H9 (cell line): ENCODE measurements around the gene SELPLG. TPM values are rescaled to one million over a fixed set of nuclear protein-coding genes. Genes with fewer than 3 reads are reported as not detected.

ENCODE experiments used
- DNase-seq: peaks from one replicate; pipeline ENCODE4 v3.0.0-alpha.2; 2017
- H2AFZ ChIP-seq: one replicate; pipeline ENCODE4 v1.6.1; 2013; ENCODE audit warnings: mild to moderate bottlenecking, low read length, control low read depth, moderate library complexity
- H2AK5ac ChIP-seq: 2 replicates; pipeline ENCODE4 v1.6.1; 2013; ENCODE audit warnings: low read length, control low read depth, mixed read lengths; ENCODE audit not compliant: insufficient read length
- H2BK120ac ChIP-seq: one replicate; pipeline ENCODE4 v1.6.1; 2013; ENCODE audit warnings: low read depth, mild to moderate bottlenecking, low read length, control low read depth, inconsistent platforms; ENCODE audit not compliant: poor library complexity, severe bottlenecking
- H2BK12ac ChIP-seq: 2 replicates; pipeline ENCODE4 v1.6.1; 2013; ENCODE audit warnings: low read length, control low read depth, mixed read lengths, low read depth; ENCODE audit not compliant: insufficient read length
- H2BK15ac ChIP-seq: 2 replicates; pipeline ENCODE4 v1.6.1; 2013; ENCODE audit warnings: low read depth, low read length, control low read depth
- H2BK20ac ChIP-seq: one replicate; pipeline ENCODE4 v1.6.1; 2013; ENCODE audit warnings: low read depth, mild to moderate bottlenecking, low read length, control low read depth, inconsistent platforms; ENCODE audit not compliant: poor library complexity, severe bottlenecking
- H2BK5ac ChIP-seq: 2 replicates; pipeline ENCODE4 v1.6.1; 2013; ENCODE audit warnings: low read length, control low read depth, mixed read lengths; ENCODE audit not compliant: insufficient read length
- H3K14ac ChIP-seq: 2 replicates; pipeline ENCODE4 v1.6.1; 2013; ENCODE audit warnings: low read length, control low read depth; ENCODE audit not compliant: insufficient read depth
- H3K18ac ChIP-seq: 2 replicates; pipeline ENCODE4 v1.6.1; 2013; ENCODE audit warnings: low read depth, mild to moderate bottlenecking, mixed read lengths, low read length, control low read depth; ENCODE audit not compliant: insufficient read length
- H3K23ac ChIP-seq: 2 replicates; pipeline ENCODE4 v1.6.1; 2013; ENCODE audit warnings: low read length, control low read depth, mixed read lengths, low read depth; ENCODE audit not compliant: insufficient read length
- H3K23me2 ChIP-seq: 2 replicates; pipeline ENCODE4 v1.6.1; 2013; ENCODE audit warnings: low read depth, mild to moderate bottlenecking, mixed read lengths, low read length, control low read depth; ENCODE audit not compliant: insufficient read length, poor library complexity, severe bottlenecking
- H3K27ac ChIP-seq: 2 replicates; pipeline ENCODE4 v1.5.1; 2013; ENCODE audit warnings: low read length, control low read depth, mixed read lengths, low read depth; ENCODE audit not compliant: insufficient read length
- H3K27me3 ChIP-seq: 2 replicates; pipeline ENCODE4 v1.6.1; 2013; ENCODE audit warnings: low read length, control low read depth, inconsistent platforms; ENCODE audit not compliant: insufficient read depth
- H3K4ac ChIP-seq: 2 replicates; pipeline ENCODE4 v1.6.1; 2013; ENCODE audit warnings: low read depth, mild to moderate bottlenecking, control low read depth, inconsistent platforms, low read length, moderate library complexity
- H3K4me1 ChIP-seq: 2 replicates; pipeline ENCODE4 v1.6.1; 2013; ENCODE audit warnings: low read length, control low read depth, inconsistent platforms; ENCODE audit not compliant: insufficient read depth
- H3K4me2 ChIP-seq: 2 replicates; pipeline ENCODE4 v1.6.1; 2013; ENCODE audit warnings: low read length, control low read depth, mixed read lengths; ENCODE audit not compliant: insufficient read length, insufficient read depth
- H3K56ac ChIP-seq: 2 replicates; pipeline ENCODE4 v1.6.1; 2013; ENCODE audit warnings: low read depth, mild to moderate bottlenecking, mixed read lengths, low read length, control low read depth; ENCODE audit not compliant: insufficient read length
- H3K79me1 ChIP-seq: 2 replicates; pipeline ENCODE4 v1.6.1; 2013; ENCODE audit warnings: low read depth, mild to moderate bottlenecking, moderate library complexity, low read length, control low read depth, inconsistent platforms; ENCODE audit not compliant: insufficient read depth, poor library complexity, severe bottlenecking
- H3K79me2 ChIP-seq: 2 replicates; pipeline ENCODE4 v1.6.1; 2013; ENCODE audit warnings: low read length, control low read depth, inconsistent platforms; ENCODE audit not compliant: insufficient read depth
- H3K9ac ChIP-seq: 2 replicates; pipeline ENCODE4 v1.6.1; 2013; ENCODE audit warnings: low read length, control low read depth, mixed read lengths; ENCODE audit not compliant: insufficient read length; ENCODE audit errors: extremely low read depth
- H3K9me3 ChIP-seq: one replicate; pipeline ENCODE4 v1.6.1; 2013; ENCODE audit warnings: low read depth, low read length, inconsistent platforms; ENCODE audit not compliant: control insufficient read depth
- H3T11ph ChIP-seq: one replicate; pipeline ENCODE4 v1.6.1; 2013; ENCODE audit warnings: mild to moderate bottlenecking, low read length, control low read depth, inconsistent platforms
- H4K20me1 ChIP-seq: one replicate; pipeline ENCODE4 v1.6.1; 2013; ENCODE audit not compliant: control insufficient read depth, insufficient read length, insufficient read depth
- H4K5ac ChIP-seq: 2 replicates; pipeline ENCODE4 v1.6.1; 2013; ENCODE audit warnings: low read depth, mild to moderate bottlenecking, mixed read lengths, low read length, control low read depth; ENCODE audit not compliant: insufficient read length
- H4K8ac ChIP-seq: replicated peaks from 2 replicates; pipeline ENCODE4 v1.6.1; 2013; ENCODE audit warnings: low read length, control low read depth, mixed read lengths, low read depth; ENCODE audit not compliant: insufficient read length
- H4K91ac ChIP-seq: 2 replicates; pipeline ENCODE4 v1.6.1; 2013; ENCODE audit warnings: low read depth, mild to moderate bottlenecking, moderate library complexity, mixed read lengths, low read length, control low read depth; ENCODE audit not compliant: insufficient read length
- H3K27ac Mint-ChIP-seq, 3 experiments: 2 replicates in 2 of 3; 3 replicates in 1 of 3; pipeline ENCODE4 v1.8.0; 2020 to 2021; ENCODE audit warnings: mixed read lengths in 3 of 3, mild to moderate bottlenecking in 1 of 3, moderate library complexity in 1 of 3
- H3K27me3 Mint-ChIP-seq: 2 replicates; pipeline ENCODE4 v1.8.0; 2021; ENCODE audit warnings: low read depth, mild to moderate bottlenecking, moderate library complexity, mixed read lengths
- H3K36me3 Mint-ChIP-seq, 3 experiments: 2 replicates in 2 of 3; 3 replicates in 1 of 3; pipeline ENCODE4 v1.8.0; 2020 to 2021; ENCODE audit warnings: low read depth in 3 of 3, mixed read lengths in 3 of 3; ENCODE audit not compliant: insufficient read depth in 1 of 3
- H3K4me1 Mint-ChIP-seq, 2 experiments: 2 replicates each; pipeline ENCODE4 v1.8.0; 2020; ENCODE audit warnings: mixed read lengths in 2 of 2
- H3K4me3 Mint-ChIP-seq, 2 experiments: 2 replicates in 1 of 2; 3 replicates in 1 of 2; pipeline ENCODE4 v1.8.0; 2020 to 2021; ENCODE audit warnings: mild to moderate bottlenecking in 2 of 2, mixed read lengths in 2 of 2, moderate library complexity in 1 of 2
- H3K9me3 Mint-ChIP-seq, 2 experiments: 2 replicates in 1 of 2; 3 replicates in 1 of 2; pipeline ENCODE4 v1.8.0; 2020; ENCODE audit warnings: mild to moderate bottlenecking in 2 of 2, mixed read lengths in 2 of 2, moderate library complexity in 1 of 2
- CTCF ChIP-seq: fragments of 200-600 bp; sonication (generic); conservative IDR thresholded peaks from 3 replicates; pipeline ENCODE4 v1.8.0; 2021; ENCODE audit warnings: antibody characterized with exemption, mild to moderate bottlenecking
- WGBS: extraction: QIAGEN DNeasy Blood & Tissue Kit; methylation state at CpG from one replicate; pipeline ENCODE4 v1.1.7; 2013; ENCODE audit warnings: missing lambda C conversion rate, low lambda C conversion rate, mixed read lengths; ENCODE audit not compliant: insufficient read length; ENCODE audit errors: extremely low coverage; 5-methylcytosine and 5-hydroxymethylcytosine counted together
- total RNA-seq: library from RNA; stranded (reverse); gene quantifications from 2 replicates; pipeline ENCODE4 v1.2.1, GENCODE V29; 2021

SELPLG gene
- total RNA-seq, 1 experiment from 2014 or later = 0.15 TPM

GRCh38 chr12:108610336-108610815 is 23.3 kb downstream of the SELPLG start:
- H3K18ac ChIP-seq = no peak overlapping the region
- Mint-ChIP-seq H3K4me1 (peaks cover 17 to 33% of the 10 kb centered on the region in 2 experiments), H3K27ac (peak overlapping the region in 1 of 3 experiments; percentile 70; a peak in 2 of 7 replicates), H3K4me3 (no peak overlapping the region), H3K27me3 (peaks cover 1% of the 10 kb centered on the region; the same call in 1 of the 2 replicates), H3K36me3 (no peaks in the 10 kb centered on the region), H3K9me3 (no peaks in the 10 kb centered on the region; a peak in 1 of 5 replicates)
- no peak overlapping the region for H3K14ac ChIP-seq
- H4K91ac ChIP-seq = no peak overlapping the region
- H3K79me1 ChIP-seq = no peaks in the 10 kb centered on the region
- no peaks in the 10 kb centered on the region for H3K4me1 ChIP-seq
- H3K27ac ChIP-seq = no peak overlapping the region
- H4K20me1 ChIP-seq = no peaks in the 10 kb centered on the region
- no peak overlapping the region for H2BK15ac ChIP-seq
- H3K9ac ChIP-seq = no peak overlapping the region
- no peaks in the 10 kb centered on the region for H3K27me3 ChIP-seq
- WGBS = no CpG with 5 or more reads among the region's 8 CpGs
- H3T11ph ChIP-seq = no peak overlapping the region
- H4K5ac ChIP-seq = no peak overlapping the region
- H3K4me2 ChIP-seq = no peak overlapping the region
- no peak overlapping the region for H2BK12ac ChIP-seq
- H2AK5ac ChIP-seq = no peak overlapping the region
- no peak overlapping the region for H4K8ac ChIP-seq
- no peaks in the 10 kb centered on the region for H3K23me2 ChIP-seq
- H3K56ac ChIP-seq = no peak overlapping the region
- H3K4ac ChIP-seq = no peak overlapping the region
- no peak overlapping the region for H3K23ac ChIP-seq
- DNase-seq = no peak
- no peaks in the 10 kb centered on the region for H3K9me3 ChIP-seq
- no peak overlapping the region for H2BK20ac ChIP-seq
- no peaks in the 10 kb centered on the region for H3K79me2 ChIP-seq
- no peak overlapping the region for H2BK5ac ChIP-seq
- no peak overlapping the region for H2BK120ac ChIP-seq
- no peak for TF ChIP-seq CTCF
- no peak overlapping the region for H2AFZ ChIP-seq
